ENCODE measurements around the gene TSR2. TPM values are rescaled to one million over a fixed set of nuclear protein-coding genes. Genes with fewer than 3 reads are reported as not detected.

Gene TSR2
- 9.0 and 12.5 TPM in 2 replicates for total RNA-seq

GRCh38 chrX:54439960-54440871 is at the start of gene TSR2:
TSR2 (plus strand) TSS chrX:54440404; CDS start chrX:54440422, 18 bp downstream.

Other genes with a start within 250 kb of the TSR2 start
- gene WNK3, start 82.4 kb upstream of the TSR2 start, total RNA-seq, result 0.22 and 0.29 TPM in 2 replicates
- gene FGD1, start 55.8 kb downstream of the TSR2 start, total RNA-seq, result 8.3 and 15.7 TPM in 2 replicates
- gene GNL3L, start 89.8 kb downstream of the TSR2 start, total RNA-seq, result 40.7 and 64.6 TPM in 2 replicates